GM12801 (cell line): ENCODE data around the gene VMAC.

Experiments
- CTCF ChIP-seq: IDR thresholded peaks from one replicate; pipeline ENCODE4 v1.5.1; 2011; ENCODE audit warnings: control low read depth; ENCODE audit not compliant: insufficient read length; ENCODE audit errors: extremely low read depth

Gene VMAC

GRCh38 chr19:5932609-5933262 is 28.1 kb downstream of the VMAC start:
- no peak for TF ChIP-seq CTCF

GRCh38 chr19:5933391-5934068 is 28.9 kb downstream of the VMAC start:
- TF ChIP-seq CTCF, result no peak

- no peak for TF ChIP-seq CTCF
These were observed 29.4 kb downstream of the VMAC start for GRCh38 chr19:5934069-5934401.

GRCh38 chr19:5934774-5935472 is 30.3 kb downstream of the VMAC start:
- no peak for TF ChIP-seq CTCF

GRCh38 chr19:5935473-5936291 is 31.0 kb downstream of the VMAC start:
- TF ChIP-seq CTCF, result no peak

GRCh38 chr19:5936292-5936592 is 31.6 kb downstream of the VMAC start:
- TF ChIP-seq CTCF, result no peak

- TF ChIP-seq CTCF, result no peak
These were observed 32.9 kb downstream of the VMAC start for GRCh38 chr19:5937550-5937949.
